Neural crest cell (in vitro differentiated cells): ENCODE measurements around the gene QRFP. TPM values are rescaled to one million over a fixed set of nuclear protein-coding genes. Genes with fewer than 3 reads are reported as not detected.
A peak's percentile ranks its signal among the peaks of the same experiment; 100 is the strongest.

Experiments used
- DNase-seq: peaks from one replicate; pipeline ENCODE4 v3.0.0; 2021; ENCODE audit warnings: low read depth, mixed read lengths, low spot score
- H3K27ac Mint-ChIP-seq: one replicate; pipeline ENCODE4 v1.8.0; 2021; ENCODE audit warnings: mild to moderate bottlenecking, mixed read lengths; ENCODE audit not compliant: unreplicated experiment
- H3K27me3 Mint-ChIP-seq: 2 replicates; pipeline ENCODE4 v1.8.0; 2021; ENCODE audit warnings: low read depth, mild to moderate bottlenecking, mixed read lengths
- H3K36me3 Mint-ChIP-seq: 2 replicates; pipeline ENCODE4 v1.8.0; 2021; ENCODE audit warnings: low read depth, mild to moderate bottlenecking, mixed read lengths
- H3K4me1 Mint-ChIP-seq: 2 replicates; pipeline ENCODE4 v1.8.0; 2021; ENCODE audit warnings: mixed read lengths
- H3K4me3 Mint-ChIP-seq: one replicate; pipeline ENCODE4 v1.8.0; 2021; ENCODE audit warnings: mild to moderate bottlenecking, mixed read lengths
- H3K9me3 Mint-ChIP-seq: 2 replicates; pipeline ENCODE4 v1.8.0; 2021; ENCODE audit warnings: mixed read lengths
- CTCF ChIP-seq: fragments of 200-600 bp; sonication (generic); conservative IDR thresholded peaks from 2 replicates; pipeline ENCODE4 v1.5.0; 2021; ENCODE audit warnings: antibody characterized with exemption, mild to moderate bottlenecking
- total RNA-seq: library from RNA; stranded (reverse); gene quantifications from 2 replicates; pipeline ENCODE4 v1.2.1, GENCODE V29; 2021

QRFP gene
- total RNA-seq, 1 donor from 2014 or later = not detected

- H3K27me3 Mint-ChIP-seq = peaks cover 82% of the 10 kb centered on the region
- DNase-seq = no peak
- no peaks in the 10 kb centered on the region for H3K9me3 Mint-ChIP-seq
- no peak overlapping the region for H3K27ac Mint-ChIP-seq
- H3K36me3 Mint-ChIP-seq = no peaks in the 10 kb centered on the region
- TF ChIP-seq CTCF = no peak
- no peak overlapping the region for H3K4me3 Mint-ChIP-seq
- peaks cover 4% of the 10 kb centered on the region for H3K4me1 Mint-ChIP-seq
Observed at GRCh38 chr9:130942679-130943078, 46.1 kb upstream of the QRFP start.

- no peak for DNase-seq
- Mint-ChIP-seq H3K27me3 (peaks cover 82% of the 10 kb centered on the region), H3K9me3 (no peaks in the 10 kb centered on the region), H3K4me3 (no peak overlapping the region), H3K4me1 (peaks cover 4% of the 10 kb centered on the region), H3K36me3 (no peaks in the 10 kb centered on the region), H3K27ac (no peak overlapping the region)
- TF ChIP-seq CTCF = no peak
Observed at GRCh38 chr9:130942084-130942483, 45.5 kb upstream of the QRFP start.

- peak; percentile 91 for TF ChIP-seq CTCF
- no peaks in the 10 kb centered on the region for H3K36me3 Mint-ChIP-seq
- peak overlapping the region; percentile 38 for H3K4me3 Mint-ChIP-seq
- H3K4me1 Mint-ChIP-seq = peaks cover 10% of the 10 kb centered on the region
- H3K27ac Mint-ChIP-seq = no peak overlapping the region
- no peaks in the 10 kb centered on the region for H3K9me3 Mint-ChIP-seq
- peak; percentile 50 for DNase-seq
- peaks cover 86% of the 10 kb centered on the region for H3K27me3 Mint-ChIP-seq
Observed at GRCh38 chr9:130940693-130941576, 44.3 kb upstream of the QRFP start.

GRCh38 chr9:130940027-130940549, 43.5 kb upstream of the QRFP start:
- H3K36me3 Mint-ChIP-seq = no peaks in the 10 kb centered on the region
- no peaks in the 10 kb centered on the region for H3K9me3 Mint-ChIP-seq
- no peak for DNase-seq
- peaks cover 12% of the 10 kb centered on the region for H3K4me1 Mint-ChIP-seq
- TF ChIP-seq CTCF = no peak
- no peak overlapping the region for H3K27ac Mint-ChIP-seq
- no peak overlapping the region for H3K4me3 Mint-ChIP-seq
- H3K27me3 Mint-ChIP-seq = peaks cover 83% of the 10 kb centered on the region

GRCh38 chr9:130939405-130940026, 42.9 kb upstream of the QRFP start:
- Mint-ChIP-seq H3K36me3 (no peaks in the 10 kb centered on the region), H3K4me3 (no peak overlapping the region), H3K9me3 (no peaks in the 10 kb centered on the region), H3K27me3 (peaks cover 83% of the 10 kb centered on the region), H3K27ac (no peak overlapping the region), H3K4me1 (peaks cover 14% of the 10 kb centered on the region)
- peak; percentile 7 for TF ChIP-seq CTCF
- DNase-seq = no peak
